ENCODE measurements around the gene MACROD2.

DNA sequence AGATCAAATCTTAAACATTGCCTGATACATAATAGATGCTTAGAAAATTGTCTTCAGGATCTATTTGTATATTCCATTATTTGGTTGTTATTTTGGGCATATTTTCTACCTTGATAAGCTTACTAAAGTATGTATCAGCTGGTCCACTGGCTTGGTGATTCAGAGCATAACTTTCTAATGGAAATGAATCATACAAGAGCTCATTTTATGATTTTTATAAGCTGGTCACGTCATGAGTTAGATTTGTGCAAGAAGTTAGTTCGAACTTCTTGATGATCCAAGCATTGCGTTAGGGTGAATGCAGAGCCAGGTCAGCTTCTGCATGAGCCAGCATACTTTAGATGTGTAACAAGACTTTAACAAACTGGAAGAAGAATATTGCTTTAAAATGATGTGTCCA, 486.5 kb downstream of the MACROD2 start:
- TF ChIP-seq ZXDB (tag by site-specific recombination; IDR thresholded peaks at IDR 0.05) (no peak), ZNF24 (tag by site-specific recombination; IDR thresholded peaks at IDR 0.05) (no peak), IKZF3 (tag by site-specific recombination; IDR thresholded peaks at IDR 0.05) (no peak), ZBTB1 (tag by site-specific recombination; IDR thresholded peaks at IDR 0.05) (no peak)
- TF ChIP-seq, protein P1, sequence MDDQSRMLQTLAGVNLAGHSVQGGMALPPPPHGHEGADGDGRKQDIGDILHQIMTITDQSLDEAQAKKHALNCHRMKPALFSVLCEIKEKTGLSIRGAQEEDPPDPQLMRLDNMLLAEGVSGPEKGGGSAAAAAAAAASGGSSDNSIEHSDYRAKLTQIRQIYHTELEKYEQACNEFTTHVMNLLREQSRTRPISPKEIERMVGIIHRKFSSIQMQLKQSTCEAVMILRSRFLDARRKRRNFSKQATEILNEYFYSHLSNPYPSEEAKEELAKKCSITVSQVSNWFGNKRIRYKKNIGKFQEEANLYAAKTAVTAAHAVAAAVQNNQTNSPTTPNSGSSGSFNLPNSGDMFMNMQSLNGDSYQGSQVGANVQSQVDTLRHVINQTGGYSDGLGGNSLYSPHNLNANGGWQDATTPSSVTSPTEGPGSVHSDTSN (CRISPR knock-in tag; IDR thresholded peaks at IDR 0.05): no peak
- TF ChIP-seq, protein P2, sequence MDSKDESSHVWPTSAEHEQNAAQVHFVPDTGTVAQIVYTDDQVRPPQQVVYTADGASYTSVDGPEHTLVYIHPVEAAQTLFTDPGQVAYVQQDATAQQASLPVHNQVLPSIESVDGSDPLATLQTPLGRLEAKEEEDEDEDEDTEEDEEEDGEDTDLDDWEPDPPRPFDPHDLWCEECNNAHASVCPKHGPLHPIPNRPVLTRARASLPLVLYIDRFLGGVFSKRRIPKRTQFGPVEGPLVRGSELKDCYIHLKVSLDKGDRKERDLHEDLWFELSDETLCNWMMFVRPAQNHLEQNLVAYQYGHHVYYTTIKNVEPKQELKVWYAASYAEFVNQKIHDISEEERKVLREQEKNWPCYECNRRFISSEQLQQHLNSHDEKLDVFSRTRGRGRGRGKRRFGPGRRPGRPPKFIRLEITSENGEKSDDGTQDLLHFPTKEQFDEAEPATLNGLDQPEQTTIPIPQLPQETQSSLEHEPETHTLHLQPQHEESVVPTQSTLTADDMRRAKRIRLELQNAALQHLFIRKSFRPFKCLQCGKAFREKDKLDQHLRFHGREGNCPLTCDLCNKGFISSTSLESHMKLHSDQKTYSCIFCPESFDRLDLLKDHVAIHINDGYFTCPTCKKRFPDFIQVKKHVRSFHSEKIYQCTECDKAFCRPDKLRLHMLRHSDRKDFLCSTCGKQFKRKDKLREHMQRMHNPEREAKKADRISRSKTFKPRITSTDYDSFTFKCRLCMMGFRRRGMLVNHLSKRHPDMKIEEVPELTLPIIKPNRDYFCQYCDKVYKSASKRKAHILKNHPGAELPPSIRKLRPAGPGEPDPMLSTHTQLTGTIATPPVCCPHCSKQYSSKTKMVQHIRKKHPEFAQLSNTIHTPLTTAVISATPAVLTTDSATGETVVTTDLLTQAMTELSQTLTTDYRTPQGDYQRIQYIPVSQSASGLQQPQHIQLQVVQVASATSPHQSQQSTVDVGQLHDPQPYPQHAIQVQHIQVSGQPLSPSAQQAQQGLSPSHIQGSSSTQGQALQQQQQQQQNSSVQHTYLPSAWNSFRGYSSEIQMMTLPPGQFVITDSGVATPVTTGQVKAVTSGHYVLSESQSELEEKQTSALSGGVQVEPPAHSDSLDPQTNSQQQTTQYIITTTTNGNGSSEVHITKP (tag by site-specific recombination; IDR thresholded peaks at IDR 0.05): no peak
- TF ChIP-seq, protein P3, sequence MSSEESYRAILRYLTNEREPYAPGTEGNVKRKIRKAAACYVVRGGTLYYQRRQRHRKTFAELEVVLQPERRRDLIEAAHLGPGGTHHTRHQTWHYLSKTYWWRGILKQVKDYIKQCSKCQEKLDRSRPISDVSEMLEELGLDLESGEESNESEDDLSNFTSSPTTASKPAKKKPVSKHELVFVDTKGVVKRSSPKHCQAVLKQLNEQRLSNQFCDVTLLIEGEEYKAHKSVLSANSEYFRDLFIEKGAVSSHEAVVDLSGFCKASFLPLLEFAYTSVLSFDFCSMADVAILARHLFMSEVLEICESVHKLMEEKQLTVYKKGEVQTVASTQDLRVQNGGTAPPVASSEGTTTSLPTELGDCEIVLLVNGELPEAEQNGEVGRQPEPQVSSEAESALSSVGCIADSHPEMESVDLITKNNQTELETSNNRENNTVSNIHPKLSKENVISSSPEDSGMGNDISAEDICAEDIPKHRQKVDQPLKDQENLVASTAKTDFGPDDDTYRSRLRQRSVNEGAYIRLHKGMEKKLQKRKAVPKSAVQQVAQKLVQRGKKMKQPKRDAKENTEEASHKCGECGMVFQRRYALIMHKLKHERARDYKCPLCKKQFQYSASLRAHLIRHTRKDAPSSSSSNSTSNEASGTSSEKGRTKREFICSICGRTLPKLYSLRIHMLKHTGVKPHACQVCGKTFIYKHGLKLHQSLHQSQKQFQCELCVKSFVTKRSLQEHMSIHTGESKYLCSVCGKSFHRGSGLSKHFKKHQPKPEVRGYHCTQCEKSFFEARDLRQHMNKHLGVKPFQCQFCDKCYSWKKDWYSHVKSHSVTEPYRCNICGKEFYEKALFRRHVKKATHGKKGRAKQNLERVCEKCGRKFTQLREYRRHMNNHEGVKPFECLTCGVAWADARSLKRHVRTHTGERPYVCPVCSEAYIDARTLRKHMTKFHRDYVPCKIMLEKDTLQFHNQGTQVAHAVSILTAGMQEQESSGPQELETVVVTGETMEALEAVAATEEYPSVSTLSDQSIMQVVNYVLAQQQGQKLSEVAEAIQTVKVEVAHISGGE (tag by site-specific recombination; conservative IDR thresholded peaks at IDR 0.05; ENCODE audit: low read depth): no peak
